Spleen (tissue), 11 donors: ENCODE results near the gene CCNE1. TPM values are rescaled to one million over a fixed set of nuclear protein-coding genes. Genes with fewer than 3 reads are reported as not detected.

Experiments used
- DNase-seq: peaks from one replicate; pipeline ENCODE4 v3.0.0-alpha.2; 2020
- H3K27ac ChIP-seq, 8 donors: fragments of 200-600 bp; sonication (generic) in 7 of 8; 1 replicate in 4 of 8; 2 replicates in 4 of 8; pipeline versions ENCODE4 v1.5.0 to v1.8.0; 2016 to 2021; ENCODE audit warnings: inconsistent platforms in 4 of 8, mild to moderate bottlenecking in 4 of 8, moderate library complexity in 1 of 8
- H3K27me3 ChIP-seq, 7 donors: fragments of 200-600 bp; sonication (generic) in 6 of 7; replicated peaks in 1 of 7; 1 replicate in 4 of 7; 2 replicates in 3 of 7; pipeline versions ENCODE4 v1.5.0 to v1.8.0; 2016 to 2021; ENCODE audit warnings: inconsistent platforms in 3 of 7, mild to moderate bottlenecking in 1 of 7
- H3K36me3 ChIP-seq, 6 donors: fragments of 200-600 bp; sonication (generic) in 5 of 6; 1 replicate in 4 of 6; 2 replicates in 2 of 6; pipeline versions ENCODE4 v1.5.0 to v1.8.0; 2016 to 2021; ENCODE audit warnings: inconsistent platforms in 2 of 6
- H3K4me1 ChIP-seq, 6 donors: fragments of 200-600 bp; sonication (generic) in 5 of 6; 1 replicate in 3 of 6; 2 replicates in 3 of 6; pipeline versions ENCODE4 v1.5.0 to v1.8.0; 2016 to 2021; ENCODE audit warnings: inconsistent platforms in 3 of 6
- H3K4me3 ChIP-seq, 8 donors: fragments of 200-600 bp; sonication (generic) in 7 of 8; 1 replicate in 4 of 8; 2 replicates in 4 of 8; pipeline versions ENCODE4 v1.5.0 to v1.8.0; 2016 to 2021; ENCODE audit warnings: inconsistent platforms in 4 of 8, mild to moderate bottlenecking in 4 of 8, moderate library complexity in 2 of 8
- H3K9me3 ChIP-seq, 8 donors: fragments of 200-600 bp; sonication (generic) in 7 of 8; 1 replicate in 4 of 8; 2 replicates in 4 of 8; pipeline versions ENCODE4 v1.5.0 to v1.8.0; 2016 to 2021; ENCODE audit warnings: inconsistent platforms in 4 of 8
- CTCF ChIP-seq, 11 experiments: fragments of 200-600 bp in 7 of 11; fragments of 450-650 bp in 4 of 11; sonication (generic) in 4 of 11; IDR thresholded peaks in 8 of 11; conservative IDR thresholded peaks in 3 of 11; 1 replicate in 7 of 11; 2 replicates in 4 of 11; pipeline versions ENCODE4 v1.4.0 to v1.8.0; 2016 to 2021; ENCODE audit warnings: antibody characterized with exemption in 11 of 11, inconsistent platforms in 4 of 11, mild to moderate bottlenecking in 1 of 11
- POLR2A ChIP-seq, 3 donors: fragments of 450-650 bp; IDR thresholded peaks; one replicate each; pipeline ENCODE4 v1.5.1; 2017; ENCODE audit warnings: antibody characterized with exemption in 3 of 3, mild to moderate bottlenecking in 1 of 3
- POLR2AphosphoS5 ChIP-seq, 3 donors: sonication (generic); formaldehyde crosslinking; IDR thresholded peaks; one replicate each; pipeline ENCODE4 v1.5.1; 2017; ENCODE audit warnings: antibody characterized with exemption in 3 of 3
- WGBS, 5 donors: extraction: QIAGEN DNeasy Blood & Tissue Kit in 3 of 5; methylation state at CpG; one replicate each; pipeline versions ENCODE4 v1.1.5 to v1.1.7; 2013 to 2018; 5-methylcytosine and 5-hydroxymethylcytosine counted together
- intact Hi-C: fragments of 100-400 bp; cut with DNase I; formaldehyde crosslinking; loops from one replicate; pipeline ENCODE4 v1.15.0; 2023; ENCODE audit warnings: low total_unique reads
- polyA plus RNA-seq, 3 donors: library from polyadenylated mRNA; stranded (reverse); fragments of 200-250 nt; gene quantifications; one replicate each; pipeline ENCODE4 v1.2.1, GENCODE V29; 2013
- total RNA-seq, 7 donors: library from RNA; depleted of rRNA in 3 of 7; stranded (reverse); fragments of >200 nt in 3 of 7; fragmentation: NEBNext Ultra II Directional in 4 of 7; extraction: Animal tissue kit (Norgen Biotek cat#: 25700) in 4 of 7; gene quantifications; one replicate each; pipeline versions ENCODE4 v1.1.0 to v1.2.1, GENCODE V29; 2016 to 2021
- donor health status: healthy with polysubstance abuse.
- donor health status: DM: no; HTN: no; CAD: no; lungs with moderate emphysema.
- donor health status: DM: no; HTN: no; CAD: no.
- donor health status: Bipolar disorder and iron deficiency.
- donor health status: healthy.
- donor health status: DM: no; HTN: no; CAD: no.
- donor health status: DM: yes; HTN: yes; CAD: no.

CCNE1 gene
- total and polyA plus RNA-seq, 10 donors: 2.3 to 4.8 (median 3.9) TPM

- H3K9me3 ChIP-seq: no peaks in the 10 kb centered on the region
- WGBS, 5 donors: 71 to 74% (median 74%) methylated on average over 16 of the region's 16 CpGs
- no peak overlapping the region for H3K27ac ChIP-seq
- TF ChIP-seq POLR2AphosphoS5 (IDR thresholded peaks at IDR 0.05): no peak
- no peak for TF ChIP-seq POLR2A (IDR thresholded peaks at IDR 0.05)
- no peak for TF ChIP-seq CTCF (IDR thresholded peaks at IDR 0.05 in 8 of 11, conservative IDR thresholded peaks at IDR 0.05 in 3 of 11)
- peaks cover 0 to 8% (median 0%) of the 10 kb centered on the region in 7 donors for H3K27me3 ChIP-seq
- no peaks in the 10 kb centered on the region for H3K4me1 ChIP-seq
- DNase-seq: peak; percentile 18
- intact Hi-C loops: no loop called here
- no peaks in the 10 kb centered on the region for H3K36me3 ChIP-seq
- H3K4me3 ChIP-seq: no peak overlapping the region
These were observed 16.2 kb upstream of the CCNE1 start for GRCh38 chr19:29795461-29796172.

DNA sequence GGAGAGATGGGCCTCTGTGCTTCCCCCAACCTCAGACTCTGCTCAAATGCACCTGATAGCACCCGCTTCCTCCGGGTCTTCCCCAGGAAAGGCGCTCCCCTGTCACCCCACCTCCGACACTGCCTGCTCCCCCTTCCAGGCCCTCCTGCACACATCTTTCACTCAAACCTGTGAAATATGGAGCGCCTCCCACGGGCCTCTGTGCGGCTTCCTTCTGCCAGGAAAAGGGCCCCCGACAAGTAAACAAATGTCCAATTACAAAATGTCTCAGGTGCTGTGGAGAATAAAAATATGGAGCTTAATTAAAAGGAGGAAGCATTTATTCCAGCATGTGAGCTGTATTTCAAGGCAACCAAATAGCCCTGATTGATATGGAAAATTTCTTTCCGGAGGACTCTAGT is 15.6 kb upstream of the CCNE1 start:
- H3K27ac ChIP-seq: no peak overlapping the region
- H3K9me3 ChIP-seq: no peaks in the 10 kb centered on the region
- no peak overlapping the region for H3K4me3 ChIP-seq
- no peak for TF ChIP-seq POLR2A (IDR thresholded peaks at IDR 0.05)
- TF ChIP-seq POLR2AphosphoS5 (IDR thresholded peaks at IDR 0.05): no peak
- TF ChIP-seq CTCF (IDR thresholded peaks at IDR 0.05 in 8 of 11, conservative IDR thresholded peaks at IDR 0.05 in 3 of 11): no peak
- H3K4me1 ChIP-seq: no peaks in the 10 kb centered on the region
- no peaks in the 10 kb centered on the region for H3K36me3 ChIP-seq
- intact Hi-C loops: no loop called here
- 25 to 34% (median 29%) methylated on average over 9 of the region's 9 CpGs for WGBS, 5 donors
- H3K27me3 ChIP-seq: peaks cover 0 to 8% (median 0%) of the 10 kb centered on the region in 7 donors
- DNase-seq: peak; percentile 55

GRCh38 chr19:29798774-29799497 is 12.9 kb upstream of the CCNE1 start:
- DNase-seq: no peak
- no peaks in the 10 kb centered on the region for H3K9me3 ChIP-seq
- WGBS, 5 donors: 73 to 89% (median 87%) methylated on average over 9 of the region's 9 CpGs
- H3K4me3 ChIP-seq: no peak overlapping the region
- no peaks in the 10 kb centered on the region for H3K4me1 ChIP-seq
- peaks cover 0 to 8% (median 0%) of the 10 kb centered on the region in 7 donors for H3K27me3 ChIP-seq
- H3K36me3 ChIP-seq: no peaks in the 10 kb centered on the region
- H3K27ac ChIP-seq: no peak overlapping the region
- TF ChIP-seq POLR2A (IDR thresholded peaks at IDR 0.05) (no peak), CTCF (IDR thresholded peaks at IDR 0.05 in 8 of 11, conservative IDR thresholded peaks at IDR 0.05 in 3 of 11) (no peak), POLR2AphosphoS5 (IDR thresholded peaks at IDR 0.05) (no peak)
- intact Hi-C loops: no loop called here
